GM19351 (cell line): ENCODE results near the gene DHRSX.
"Not testable (repeated sequence)": the region's sequence is repeated elsewhere in the genome, so short reads cannot be mapped to it uniquely, and the experiment has no call there.

Source experiments
- ATAC-seq: cut with Tn5 transposase; IDR thresholded peaks from one replicate; pipeline ENCODE4 v1.9.1; 2021; ENCODE audit warnings: mild to moderate bottlenecking, moderate library complexity; ENCODE audit not compliant: unreplicated experiment

DHRSX gene

DNA sequence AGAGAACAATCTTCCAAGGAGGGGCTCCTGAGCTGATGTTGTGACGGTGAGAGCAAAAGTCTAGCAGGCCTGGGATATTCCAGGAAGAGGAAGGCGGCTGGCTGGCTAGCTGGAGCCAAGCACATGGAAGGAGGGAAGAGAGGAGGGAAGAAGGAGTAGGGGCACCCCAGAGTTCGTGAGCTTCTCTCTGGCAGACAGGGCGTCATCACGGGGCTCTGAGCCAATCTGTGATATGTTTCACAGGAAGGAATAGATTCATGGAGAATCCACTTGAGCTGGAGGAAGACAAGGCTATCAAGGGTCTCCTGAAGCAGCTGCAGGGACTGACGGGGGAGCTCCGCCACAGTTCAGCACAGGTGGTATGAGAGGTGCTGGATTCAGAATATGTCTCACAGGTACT, 73.6 kb downstream of the DHRSX start:
- ATAC-seq = no peak

DNA sequence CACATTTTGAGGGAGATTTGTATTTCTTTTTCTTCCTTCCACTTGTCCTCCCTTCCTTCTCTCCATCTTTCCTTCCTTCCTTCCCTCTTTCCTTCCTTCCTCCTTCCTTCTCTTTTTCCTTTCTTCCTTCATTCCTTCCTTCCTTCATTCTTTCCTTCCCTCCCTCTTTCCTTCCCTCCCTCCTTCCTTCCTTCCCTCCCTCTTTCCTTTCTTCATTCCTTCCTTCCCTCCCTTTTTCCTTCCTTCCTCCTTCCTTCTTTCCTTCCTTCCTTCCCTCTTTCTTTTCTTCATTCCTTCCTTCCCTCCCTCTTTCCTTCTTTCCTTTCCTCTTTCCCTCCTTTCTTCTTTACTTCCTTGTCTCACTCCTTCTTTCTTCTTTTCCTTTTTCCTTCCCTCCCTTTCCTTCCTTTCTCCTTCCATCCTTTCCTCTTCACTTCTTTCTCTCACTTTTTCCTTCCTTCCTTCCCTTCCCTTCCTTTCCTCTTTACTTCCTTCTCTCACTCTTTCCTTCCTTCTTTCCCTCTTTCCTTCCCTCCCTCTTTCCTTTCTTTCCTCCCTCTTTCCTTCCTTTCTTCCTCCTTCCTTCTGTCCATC, 74.4 kb downstream of the DHRSX start:
- no peak for ATAC-seq

- ATAC-seq = no peak
Observed at GRCh38 chrX:2425286-2426071, 75.3 kb downstream of the DHRSX start.

- no peak for ATAC-seq
Observed at GRCh38 chrX:2424317-2424716, 76.5 kb downstream of the DHRSX start.

- no peak for ATAC-seq
Observed at GRCh38 chrX:2423899-2424298, 76.9 kb downstream of the DHRSX start.

DNA sequence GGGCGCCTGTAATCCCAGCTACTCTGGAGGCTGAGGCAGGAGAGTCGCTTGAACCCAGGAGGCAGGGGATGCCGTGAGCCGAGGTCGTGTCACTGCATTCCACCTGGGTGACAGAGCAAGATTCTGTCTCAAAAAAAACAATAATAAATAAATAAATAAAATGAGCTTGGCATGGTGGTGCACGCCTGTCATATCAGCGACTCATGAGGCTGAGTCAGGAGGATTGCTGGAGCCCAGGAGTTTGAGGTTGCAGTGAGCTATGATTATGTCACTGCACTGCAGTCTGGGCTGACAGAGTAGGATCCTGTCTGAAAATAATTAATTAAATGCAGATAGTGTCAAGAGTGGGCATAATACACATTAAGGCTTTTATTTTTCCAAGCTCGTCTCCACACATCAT, 77.5 kb downstream of the DHRSX start:
- no peak for ATAC-seq

- not testable (repeated sequence) for ATAC-seq
Observed at GRCh38 chrX:2419418-2419817, 81.4 kb downstream of the DHRSX start.

DNA sequence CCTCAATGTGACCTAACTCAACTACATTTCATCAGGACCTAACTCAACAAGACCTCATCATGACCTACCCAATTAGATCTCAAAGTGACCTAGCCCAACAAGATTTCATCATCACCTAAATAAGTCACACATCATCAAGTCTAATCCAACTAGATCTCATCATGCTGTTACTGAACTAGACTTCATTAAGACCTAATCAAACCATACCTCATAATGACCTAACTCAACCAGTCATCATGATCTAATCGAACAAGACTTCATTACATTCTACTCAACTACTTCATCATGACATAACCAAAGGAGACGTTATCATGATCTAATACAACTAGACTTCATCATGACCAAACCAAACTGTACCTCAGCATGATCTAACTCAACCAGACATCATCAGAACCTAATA, 82.8 kb downstream of the DHRSX start:
- no peak for ATAC-seq

GRCh38 chrX:2416851-2417604, 83.7 kb downstream of the DHRSX start:
- no peak for ATAC-seq

DNA sequence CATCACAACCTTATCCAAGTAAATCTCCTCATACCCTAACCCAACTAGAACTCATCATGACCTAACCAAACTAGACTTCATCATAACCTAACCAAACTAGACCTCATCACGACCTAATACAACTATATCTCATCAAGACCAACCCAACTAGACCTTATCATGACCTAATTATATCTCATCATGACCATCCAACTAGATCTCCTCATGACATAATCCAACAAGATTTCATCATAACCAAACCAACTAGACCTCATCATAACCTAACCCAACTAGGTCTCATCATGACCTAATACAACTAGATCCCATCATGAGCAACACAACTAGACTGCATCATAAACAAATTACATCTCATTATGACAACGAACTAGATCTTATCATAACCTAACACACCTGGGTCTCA, 86.4 kb downstream of the DHRSX start:
- no peak for ATAC-seq

GRCh38 chrX:2413969-2414368, 86.8 kb downstream of the DHRSX start:
- ATAC-seq = no peak

DNA sequence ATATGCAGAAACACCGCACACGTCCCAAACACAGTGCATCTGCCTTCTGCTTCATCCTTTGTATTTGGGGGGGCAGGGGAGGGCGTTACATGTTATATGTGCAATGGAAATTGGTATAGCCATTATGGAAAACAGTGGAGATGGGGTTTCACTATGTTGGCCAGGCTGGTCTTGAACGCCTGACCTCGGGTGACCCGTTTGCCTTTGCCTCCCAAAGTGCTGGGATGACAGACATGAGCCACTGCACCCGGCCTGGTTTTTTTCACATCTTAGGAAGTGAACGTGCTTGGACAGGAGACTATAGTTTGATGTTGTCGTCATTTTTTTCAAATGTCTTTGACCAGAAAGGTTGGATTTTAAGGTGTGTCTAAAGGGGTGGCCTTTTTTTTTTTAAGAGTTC, 88.6 kb downstream of the DHRSX start:
- ATAC-seq = no peak

DNA sequence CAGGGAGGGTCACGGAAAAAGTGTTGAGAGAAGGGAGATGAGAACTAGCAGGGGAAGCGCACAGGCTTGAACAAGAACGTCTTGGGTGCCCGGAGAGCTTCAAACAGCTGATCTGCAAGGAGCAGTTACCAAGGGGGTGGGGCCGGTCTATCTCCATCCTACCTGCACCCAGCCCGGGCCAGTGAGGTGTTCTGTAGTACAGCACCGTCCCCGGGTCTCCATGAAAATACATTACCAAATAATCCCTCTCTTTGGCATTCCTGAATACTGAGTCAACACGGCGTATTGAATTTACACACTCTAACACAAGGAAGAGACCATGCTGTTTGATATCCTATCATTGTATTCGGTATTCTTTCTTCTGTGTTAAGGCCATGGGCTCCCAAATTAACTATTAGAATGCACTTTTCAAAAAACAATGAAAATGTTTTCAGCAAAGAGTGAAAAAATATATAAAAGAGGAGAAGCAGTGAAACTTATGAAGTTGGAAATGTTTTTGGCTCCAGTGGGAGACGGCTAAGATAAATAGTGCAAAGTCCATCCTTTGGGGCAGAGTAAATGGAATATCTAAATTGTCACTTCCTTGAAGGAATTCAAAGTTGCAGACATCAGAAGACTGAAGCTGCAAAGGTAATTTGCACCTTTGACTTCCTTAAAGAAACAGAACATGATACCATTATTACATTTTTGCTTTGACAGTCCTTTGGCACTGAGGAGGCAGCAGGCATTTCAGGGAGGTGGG, 90.3 kb downstream of the DHRSX start:
- ATAC-seq = no peak

DNA sequence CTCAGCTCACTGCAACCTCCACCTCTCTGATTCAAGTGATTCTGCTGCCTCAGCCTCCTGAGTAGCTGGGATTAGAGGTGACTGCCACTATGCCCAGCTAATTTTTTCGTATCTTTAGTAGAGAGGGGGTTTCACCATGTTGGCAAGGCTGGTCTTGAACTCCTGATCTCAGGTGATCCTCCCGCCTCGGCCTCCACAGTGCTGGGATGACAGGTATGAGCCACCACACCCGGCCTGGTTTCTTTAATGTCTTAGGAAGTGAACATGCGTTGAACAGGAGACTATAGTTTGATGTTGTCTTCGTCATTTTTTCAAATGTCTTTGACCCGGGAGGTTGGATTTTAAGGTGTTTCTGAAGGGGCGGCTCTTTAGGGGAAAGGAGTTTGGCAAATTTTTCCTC, 91.0 kb downstream of the DHRSX start:
- ATAC-seq = no peak

- no peak for ATAC-seq
Observed at GRCh38 chrX:2408856-2409255, 91.9 kb downstream of the DHRSX start.

GRCh38 chrX:2406891-2407518, 93.8 kb downstream of the DHRSX start:
- no peak for ATAC-seq

GRCh38 chrX:2404776-2405175, 96.0 kb downstream of the DHRSX start:
- ATAC-seq = no peak

GRCh38 chrX:2402361-2402690, 98.5 kb downstream of the DHRSX start:
- no peak for ATAC-seq

DNA sequence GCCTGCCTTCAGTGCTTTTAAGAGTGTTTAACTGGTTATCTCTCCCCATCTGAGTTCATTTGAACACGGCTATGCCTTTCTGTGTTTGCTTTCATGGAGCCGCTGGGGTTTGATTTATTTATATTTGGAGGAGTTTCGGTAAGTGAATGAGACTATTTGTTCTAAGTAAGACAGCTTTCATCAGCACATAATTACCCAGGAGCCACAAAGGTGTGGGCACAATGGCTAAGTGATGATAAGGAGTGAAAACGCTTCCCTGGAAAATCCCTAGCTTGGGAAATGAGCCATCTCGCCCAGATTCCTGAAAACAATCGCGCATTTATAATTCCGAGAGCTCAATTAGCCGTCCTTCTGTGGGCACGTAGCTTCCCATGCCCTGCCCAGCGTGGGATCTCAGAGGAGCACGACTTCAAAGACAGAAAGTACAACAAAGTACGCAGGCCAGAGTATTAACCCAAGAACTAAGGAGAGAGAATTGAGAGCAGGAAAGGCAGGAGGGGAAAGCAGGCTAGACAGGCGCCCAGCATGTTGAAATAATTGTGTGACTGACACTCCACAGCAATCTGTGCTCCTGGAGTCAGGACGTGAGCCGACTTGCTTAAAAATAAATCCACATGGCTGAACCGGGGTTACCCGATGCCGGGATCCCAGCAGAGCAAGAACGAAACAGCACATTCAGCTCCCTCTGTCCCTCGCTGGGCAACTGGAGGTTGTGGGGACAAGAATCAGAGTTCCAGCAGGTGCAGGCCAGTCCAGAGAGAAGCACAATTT, 99.0 kb downstream of the DHRSX start:
- no peak for ATAC-seq

DNA sequence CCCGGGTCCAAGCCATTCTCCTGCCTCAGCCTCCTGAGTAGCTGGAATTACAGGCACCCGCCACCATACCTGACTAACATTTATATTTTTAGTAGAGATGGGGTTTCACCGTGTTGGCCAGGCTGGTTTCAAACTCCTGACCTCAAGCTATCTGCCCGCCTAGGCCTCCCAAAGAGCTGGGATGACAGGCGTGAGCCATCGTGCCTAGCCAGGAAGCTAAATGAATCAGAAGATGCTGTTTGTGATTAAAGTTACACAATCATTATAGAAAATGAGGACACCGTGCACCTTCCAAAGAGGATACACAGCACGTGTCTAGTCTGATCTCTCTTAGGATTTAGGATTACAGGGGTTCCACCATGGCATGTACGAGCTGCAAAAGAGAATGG, 99.6 kb downstream of the DHRSX start:
- no peak for ATAC-seq
